HFFc6 (cell line): ENCODE measurements around the gene HUWE1. TPM values are rescaled to one million over a fixed set of nuclear protein-coding genes. Genes with fewer than 3 reads are reported as not detected.

Experiments
- DNase-seq: peaks from one replicate; pipeline ENCODE4 v3.0.0-alpha.2; 2018
- H3K27ac Mint-ChIP-seq: 2 replicates; pipeline ENCODE4 v1.8.0; 2020; ENCODE audit warnings: mild to moderate bottlenecking, mixed read lengths
- H3K27me3 Mint-ChIP-seq: 2 replicates; pipeline ENCODE4 v1.8.0; 2021; ENCODE audit warnings: mild to moderate bottlenecking, moderate library complexity, mixed read lengths; ENCODE audit not compliant: insufficient read depth
- H3K36me3 Mint-ChIP-seq: 2 replicates; pipeline ENCODE4 v1.8.0; 2021; ENCODE audit warnings: low read depth, mixed read lengths
- H3K4me1 Mint-ChIP-seq: 2 replicates; pipeline ENCODE4 v1.8.0; 2020; ENCODE audit warnings: low read depth, mixed read lengths
- H3K4me3 Mint-ChIP-seq: 2 replicates; pipeline ENCODE4 v1.8.0; 2020; ENCODE audit warnings: mild to moderate bottlenecking, moderate library complexity, mixed read lengths
- H3K9me3 Mint-ChIP-seq: 2 replicates; pipeline ENCODE4 v1.8.0; 2020; ENCODE audit warnings: mild to moderate bottlenecking, mixed read lengths
- total RNA-seq, 6 experiments: library from RNA; stranded (reverse); fragmentation: NEBNext Ultra II Directional; extraction: Animal tissue kit (Norgen Biotek cat#: 25700); gene quantifications; 2 replicates in 1 of 6; 3 replicates in 5 of 6; pipeline ENCODE4 v1.2.3, GENCODE V29; 2021
- TF ChIP-seq, protein P1 (sequence below): fragments of 200-600 bp; sonication (generic); IDR thresholded peaks from 2 replicates; pipeline ENCODE4 v1.5.0; 2021; ENCODE audit warnings: antibody characterized with exemption, mild to moderate bottlenecking

The HUWE1 gene
- total RNA-seq, 6 experiments from 2014 or later, result 128 to 199 (median 146) TPM

DNA sequence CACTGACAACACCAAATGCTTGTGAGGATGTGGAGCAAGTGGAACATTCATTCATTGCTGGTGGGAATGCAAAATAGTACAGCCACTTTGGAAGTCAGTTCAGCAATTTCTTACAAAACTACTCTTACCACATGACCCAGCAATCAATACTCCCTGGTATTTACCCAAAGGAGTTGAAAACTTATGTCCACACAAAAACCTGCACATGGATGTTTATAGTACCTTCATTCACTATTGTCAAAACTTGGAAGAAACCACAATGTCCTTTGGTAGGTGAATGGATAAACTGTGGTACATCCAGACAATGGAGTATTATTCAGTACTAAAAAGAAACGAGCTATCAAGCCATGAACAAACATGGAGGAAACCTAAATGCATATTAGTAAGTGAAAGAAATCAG is 27.5 kb downstream of the HUWE1 start:
- TF ChIP-seq, protein P1, sequence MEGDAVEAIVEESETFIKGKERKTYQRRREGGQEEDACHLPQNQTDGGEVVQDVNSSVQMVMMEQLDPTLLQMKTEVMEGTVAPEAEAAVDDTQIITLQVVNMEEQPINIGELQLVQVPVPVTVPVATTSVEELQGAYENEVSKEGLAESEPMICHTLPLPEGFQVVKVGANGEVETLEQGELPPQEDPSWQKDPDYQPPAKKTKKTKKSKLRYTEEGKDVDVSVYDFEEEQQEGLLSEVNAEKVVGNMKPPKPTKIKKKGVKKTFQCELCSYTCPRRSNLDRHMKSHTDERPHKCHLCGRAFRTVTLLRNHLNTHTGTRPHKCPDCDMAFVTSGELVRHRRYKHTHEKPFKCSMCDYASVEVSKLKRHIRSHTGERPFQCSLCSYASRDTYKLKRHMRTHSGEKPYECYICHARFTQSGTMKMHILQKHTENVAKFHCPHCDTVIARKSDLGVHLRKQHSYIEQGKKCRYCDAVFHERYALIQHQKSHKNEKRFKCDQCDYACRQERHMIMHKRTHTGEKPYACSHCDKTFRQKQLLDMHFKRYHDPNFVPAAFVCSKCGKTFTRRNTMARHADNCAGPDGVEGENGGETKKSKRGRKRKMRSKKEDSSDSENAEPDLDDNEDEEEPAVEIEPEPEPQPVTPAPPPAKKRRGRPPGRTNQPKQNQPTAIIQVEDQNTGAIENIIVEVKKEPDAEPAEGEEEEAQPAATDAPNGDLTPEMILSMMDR, result no peak
- Mint-ChIP-seq H3K4me1 (peaks cover 27% of the 10 kb centered on the region), H3K9me3 (no peaks in the 10 kb centered on the region), H3K27ac (no peak overlapping the region), H3K36me3 (peaks cover 19% of the 10 kb centered on the region; the same call in 1 of the 2 replicates), H3K4me3 (no peak overlapping the region), H3K27me3 (no peaks in the 10 kb centered on the region)
- no peak for DNase-seq

DNA sequence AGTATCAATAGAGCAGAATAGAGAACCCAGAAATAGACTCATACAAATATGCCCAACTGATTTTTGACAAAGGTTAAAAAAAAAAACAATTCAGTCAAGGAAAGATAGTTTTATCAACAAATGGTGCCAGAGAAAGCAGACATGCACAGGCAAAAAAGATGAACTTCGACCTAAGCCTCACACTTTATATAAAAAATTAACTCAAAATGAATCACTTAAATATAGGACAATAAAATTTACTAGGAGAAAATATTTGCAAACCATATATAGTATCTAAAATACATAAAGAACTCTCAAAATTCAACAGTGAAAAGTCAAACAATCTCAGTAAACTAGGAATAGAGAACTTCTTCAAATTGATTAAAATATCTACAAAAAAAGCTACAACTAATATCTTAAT is 29.7 kb downstream of the HUWE1 start:
- Mint-ChIP-seq H3K27ac (no peak overlapping the region), H3K4me3 (no peak overlapping the region), H3K4me1 (peaks cover 29% of the 10 kb centered on the region), H3K36me3 (peaks cover 8% of the 10 kb centered on the region; the same call in 1 of the 2 replicates), H3K27me3 (no peaks in the 10 kb centered on the region), H3K9me3 (no peaks in the 10 kb centered on the region)
- DNase-seq, result no peak
- TF ChIP-seq, protein P1, result no peak

DNA sequence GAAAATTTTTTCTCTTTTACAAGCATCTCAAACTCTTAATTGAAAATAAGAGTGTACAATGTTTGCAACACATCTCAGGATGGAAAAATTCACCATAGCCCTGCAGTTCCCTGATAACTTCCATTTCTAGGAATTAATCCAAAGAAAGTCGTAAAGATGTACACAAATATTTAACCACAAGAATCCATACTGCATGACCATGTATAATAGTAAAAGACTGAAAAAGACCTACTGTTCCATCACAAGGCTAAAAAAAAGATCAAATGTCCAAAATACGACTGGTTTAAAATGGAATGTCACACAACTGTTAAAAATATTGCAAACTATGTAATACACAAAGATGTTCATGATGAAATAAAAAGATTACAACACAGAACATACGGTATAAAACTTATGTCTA is 32.1 kb downstream of the HUWE1 start:
- TF ChIP-seq, protein P1, result no peak
- H3K4me1 Mint-ChIP-seq, result peaks cover 24% of the 10 kb centered on the region
- H3K9me3 Mint-ChIP-seq, result no peaks in the 10 kb centered on the region
- peak overlapping the region; percentile 49; the same call in 1 of the 2 replicates for H3K27ac Mint-ChIP-seq
- DNase-seq, result no peak
- H3K27me3 Mint-ChIP-seq, result no peaks in the 10 kb centered on the region
- peaks cover 10% of the 10 kb centered on the region; the same call in 1 of the 2 replicates for H3K36me3 Mint-ChIP-seq
- H3K4me3 Mint-ChIP-seq, result no peak overlapping the region

DNA sequence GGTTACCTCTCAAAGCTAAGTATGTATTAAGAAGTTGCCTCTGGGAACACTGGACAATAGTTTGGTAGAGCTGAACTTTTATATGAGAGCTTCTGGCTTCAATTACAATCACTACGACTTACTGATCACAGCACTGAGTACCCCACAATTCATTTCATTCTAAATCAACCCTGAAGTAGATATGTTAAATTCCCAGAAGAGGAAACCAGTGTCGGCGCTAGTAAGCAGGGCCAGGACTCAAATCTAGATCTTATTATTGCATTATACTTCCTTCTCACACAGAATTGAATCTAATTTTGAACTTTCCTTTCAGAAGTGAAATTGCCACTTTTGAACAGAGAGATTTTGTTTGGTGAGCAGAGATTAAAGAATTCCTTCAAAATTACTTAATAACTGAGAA is 41.8 kb downstream of the HUWE1 start:
- Mint-ChIP-seq H3K27me3 (no peaks in the 10 kb centered on the region; the same call in none of the 2 replicates), H3K27ac (no peak overlapping the region), H3K9me3 (no peaks in the 10 kb centered on the region), H3K36me3 (peaks cover 5% of the 10 kb centered on the region), H3K4me1 (no peaks in the 10 kb centered on the region), H3K4me3 (no peak overlapping the region)
- DNase-seq, result no peak
- TF ChIP-seq, protein P1, result no peak

DNA sequence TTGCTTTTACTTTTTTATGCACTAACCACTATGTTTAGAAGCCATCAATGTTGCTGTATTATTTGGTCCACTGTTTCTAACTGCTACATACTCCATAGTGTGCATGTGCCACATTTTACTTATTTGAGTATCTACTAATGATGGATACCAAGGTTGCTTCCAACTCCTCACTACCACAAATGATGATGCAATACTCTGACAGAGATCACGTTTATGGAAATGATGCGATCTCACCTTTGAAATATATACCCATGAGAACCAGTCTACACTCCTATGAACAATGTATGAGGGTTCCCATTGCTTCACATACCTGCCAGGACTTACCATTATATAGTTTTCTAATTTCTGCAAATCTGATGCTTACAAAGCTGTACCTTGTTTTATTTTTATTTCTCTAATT is 44.2 kb downstream of the HUWE1 start:
- Mint-ChIP-seq H3K4me3 (no peak overlapping the region), H3K9me3 (no peaks in the 10 kb centered on the region), H3K36me3 (peaks cover 5% of the 10 kb centered on the region), H3K27me3 (no peaks in the 10 kb centered on the region; the same call in none of the 2 replicates), H3K4me1 (no peaks in the 10 kb centered on the region), H3K27ac (no peak overlapping the region)
- TF ChIP-seq, protein P1, result no peak
- DNase-seq, result no peak

DNA sequence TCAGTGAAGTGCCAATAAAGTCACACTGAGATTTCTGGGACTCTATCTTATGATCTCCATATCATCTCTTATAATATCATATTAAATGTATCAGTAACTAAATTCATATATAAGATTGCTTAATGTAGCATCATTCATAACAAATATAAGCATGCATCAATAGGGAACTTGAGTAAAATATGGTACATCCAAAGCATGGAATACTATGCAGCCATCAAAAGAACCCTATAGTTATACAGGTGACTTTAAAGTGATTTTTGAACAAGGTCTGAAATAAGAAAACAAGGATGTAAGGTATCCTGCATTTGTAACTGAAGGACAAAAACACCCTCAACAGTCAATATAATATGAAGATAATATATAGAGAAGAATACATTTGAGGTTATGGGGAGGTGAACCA is 47.3 kb downstream of the HUWE1 start:
- H3K4me1 Mint-ChIP-seq, result no peaks in the 10 kb centered on the region
- no peak overlapping the region for H3K27ac Mint-ChIP-seq
- H3K9me3 Mint-ChIP-seq, result no peaks in the 10 kb centered on the region
- no peak for DNase-seq
- no peaks in the 10 kb centered on the region; the same call in none of the 2 replicates for H3K27me3 Mint-ChIP-seq
- H3K36me3 Mint-ChIP-seq, result peaks cover 5% of the 10 kb centered on the region; the same call in 1 of the 2 replicates
- TF ChIP-seq, protein P1, result no peak
- H3K4me3 Mint-ChIP-seq, result no peak overlapping the region
